Hepatocyte (in vitro differentiated cells): ENCODE data around the gene LENEP.

Experiments
- CTCF ChIP-seq: fragments of 200-600 bp; sonication (generic); IDR thresholded peaks from 2 replicates; pipeline ENCODE4 v1.5.1; 2016; ENCODE audit warnings: antibody characterized with exemption, mild to moderate bottlenecking; ENCODE audit not compliant: poor library complexity
- EZH2 ChIP-seq: fragments of 200-600 bp; sonication (generic); IDR thresholded peaks from 2 replicates; pipeline ENCODE4 v1.6.1; 2016; ENCODE audit warnings: antibody characterized with exemption, mild to moderate bottlenecking, borderline replicate concordance

- TF ChIP-seq EZH2, result no peak
- no peak for TF ChIP-seq CTCF
These were observed 10.5 kb downstream of the LENEP start for GRCh38 chr1:155003766-155004351.
